Choroid plexus epithelial cell (primary cell): ENCODE results near the gene ARHGAP42.
"Not testable (repeated sequence)": the region's sequence is repeated elsewhere in the genome, so short reads cannot be mapped to it uniquely, and the experiment has no call there.

Experiments used
- DNase-seq: peaks from one replicate; pipeline ENCODE4 v3.0.0-alpha.2; 2010; ENCODE audit warnings: low read depth
- H3K4me3 ChIP-seq: 2 replicates; pipeline ENCODE4 v1.5.1; 2011; ENCODE audit warnings: low read depth, mild to moderate bottlenecking, control low read depth, low read length, moderate library complexity
- TF ChIP-seq, protein P1 (sequence below): conservative IDR thresholded peaks from 2 replicates; pipeline ENCODE4 v1.5.1; 2011; ENCODE audit warnings: low read depth, mild to moderate bottlenecking, control low read depth, inconsistent platforms, low read length, moderate library complexity

The ARHGAP42 gene

GRCh38 chr11:100641456-100641855, 45.6 kb upstream of the ARHGAP42 start:
- H3K4me3 ChIP-seq, result no peak overlapping the region
- TF ChIP-seq, protein P1, sequence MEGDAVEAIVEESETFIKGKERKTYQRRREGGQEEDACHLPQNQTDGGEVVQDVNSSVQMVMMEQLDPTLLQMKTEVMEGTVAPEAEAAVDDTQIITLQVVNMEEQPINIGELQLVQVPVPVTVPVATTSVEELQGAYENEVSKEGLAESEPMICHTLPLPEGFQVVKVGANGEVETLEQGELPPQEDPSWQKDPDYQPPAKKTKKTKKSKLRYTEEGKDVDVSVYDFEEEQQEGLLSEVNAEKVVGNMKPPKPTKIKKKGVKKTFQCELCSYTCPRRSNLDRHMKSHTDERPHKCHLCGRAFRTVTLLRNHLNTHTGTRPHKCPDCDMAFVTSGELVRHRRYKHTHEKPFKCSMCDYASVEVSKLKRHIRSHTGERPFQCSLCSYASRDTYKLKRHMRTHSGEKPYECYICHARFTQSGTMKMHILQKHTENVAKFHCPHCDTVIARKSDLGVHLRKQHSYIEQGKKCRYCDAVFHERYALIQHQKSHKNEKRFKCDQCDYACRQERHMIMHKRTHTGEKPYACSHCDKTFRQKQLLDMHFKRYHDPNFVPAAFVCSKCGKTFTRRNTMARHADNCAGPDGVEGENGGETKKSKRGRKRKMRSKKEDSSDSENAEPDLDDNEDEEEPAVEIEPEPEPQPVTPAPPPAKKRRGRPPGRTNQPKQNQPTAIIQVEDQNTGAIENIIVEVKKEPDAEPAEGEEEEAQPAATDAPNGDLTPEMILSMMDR, result no peak
- no peak for DNase-seq

DNA sequence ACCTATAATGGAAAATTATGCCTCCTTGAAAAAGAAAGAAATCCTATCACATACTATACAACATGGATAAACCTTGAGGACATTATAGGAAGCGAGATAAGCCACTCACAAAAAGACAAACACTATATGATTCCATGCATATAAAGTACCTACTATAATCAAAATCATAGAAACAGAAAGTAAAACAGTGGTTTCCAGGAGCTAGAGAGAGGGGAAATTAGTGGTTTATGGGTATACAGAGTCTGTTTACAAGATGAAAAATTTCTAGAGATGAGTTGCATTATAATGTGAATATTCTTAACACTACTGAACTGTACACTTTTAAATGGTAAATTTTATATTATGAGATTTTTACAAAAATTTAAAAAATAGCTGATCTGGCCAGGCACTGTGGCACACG, 40.5 kb upstream of the ARHGAP42 start:
- TF ChIP-seq, protein P1, result no peak
- DNase-seq, result no peak

DNA sequence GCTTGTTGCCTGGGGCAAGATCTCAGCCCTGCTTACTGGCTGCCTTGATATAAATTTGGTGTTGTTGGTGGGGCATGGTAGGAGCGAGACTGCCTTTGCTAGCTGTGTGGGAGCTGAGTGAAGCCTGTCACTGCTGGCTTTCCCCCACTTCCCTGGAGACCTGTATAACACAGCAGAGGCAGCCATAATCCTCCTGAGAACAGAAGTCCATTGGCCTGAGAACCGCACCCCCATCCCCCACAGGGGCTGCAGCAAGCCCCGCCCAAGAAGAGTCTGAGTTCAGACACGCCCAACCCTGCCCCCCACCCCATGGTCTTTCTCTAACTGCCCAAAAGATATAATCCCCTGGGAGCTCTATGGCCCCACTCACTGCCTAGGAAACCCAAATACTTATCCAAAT, 39.2 kb upstream of the ARHGAP42 start:
- no peak for DNase-seq
- TF ChIP-seq, protein P1, result no peak

More for the DNA sequence above, 40.5 kb upstream of the ARHGAP42 start:
- H3K4me3 ChIP-seq, result no peak overlapping the region

DNA sequence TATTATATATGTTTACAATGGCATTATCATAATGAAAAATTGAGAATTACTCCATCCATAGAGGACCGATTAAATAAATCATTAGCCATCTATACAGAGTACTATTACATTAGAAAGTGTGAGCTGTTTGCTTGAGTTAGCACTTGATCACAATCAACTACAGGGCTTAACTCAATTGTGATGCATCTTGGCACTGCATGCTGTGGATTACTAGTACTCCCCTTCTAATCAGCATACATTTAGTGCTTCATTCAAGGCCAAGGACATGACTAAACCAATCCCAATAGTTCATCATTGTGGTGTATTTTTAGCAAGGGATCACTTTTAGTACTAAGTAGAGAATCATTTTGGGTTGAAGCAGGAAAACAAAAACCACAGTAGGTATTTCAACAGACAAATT, 23.5 kb upstream of the ARHGAP42 start:
- no peak overlapping the region for H3K4me3 ChIP-seq
- no peak for DNase-seq
- TF ChIP-seq, protein P1, result no peak

More for the DNA sequence above, 39.2 kb upstream of the ARHGAP42 start:
- no peak overlapping the region for H3K4me3 ChIP-seq

GRCh38 chr11:100663996-100664395, 23.1 kb upstream of the ARHGAP42 start:
- no peak for DNase-seq
- H3K4me3 ChIP-seq, result no peak overlapping the region
- TF ChIP-seq, protein P1, result no peak

- H3K4me3 ChIP-seq, DNase-seq: not testable (repeated sequence)
Measured at GRCh38 chr11:100666816-100667215, 20.3 kb upstream of the ARHGAP42 start.

DNA sequence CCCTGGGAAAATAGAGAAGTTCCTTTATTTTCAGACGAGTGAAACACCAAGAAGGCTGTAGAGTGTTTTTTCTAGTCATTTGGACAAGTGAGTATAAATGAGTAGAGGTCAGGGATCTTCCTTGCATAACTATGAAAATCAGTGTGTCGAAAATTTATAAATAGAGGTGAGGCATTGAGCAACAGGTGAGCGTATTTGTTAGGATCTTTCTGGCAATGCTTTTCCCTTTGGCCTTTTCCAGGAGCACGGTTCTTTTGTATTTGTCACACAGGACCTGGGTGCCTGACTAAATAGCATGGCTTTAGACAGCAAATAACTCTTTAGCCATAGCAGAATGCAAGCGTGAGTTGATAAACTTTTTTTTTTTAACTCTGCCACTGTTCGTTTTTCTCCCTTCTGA, 19.6 kb upstream of the ARHGAP42 start:
- TF ChIP-seq, protein P1, result no peak

GRCh38 chr11:100670140-100670539, 16.9 kb upstream of the ARHGAP42 start:
- H3K4me3 ChIP-seq, result no peak overlapping the region
- no peak for DNase-seq
- TF ChIP-seq, protein P1, result no peak

More for the DNA sequence above, 19.6 kb upstream of the ARHGAP42 start:
- no peak overlapping the region for H3K4me3 ChIP-seq
- no peak for DNase-seq
